CD4-positive, alpha-beta T cell treated with Interferon gamma for 1 hour (primary cell): Measurements from ENCODE around the gene BRDT.
"Not testable (repeated sequence)": the region's sequence is repeated elsewhere in the genome, so short reads cannot be mapped to it uniquely, and the experiment has no call there.

ENCODE experiments used
- DNase-seq: peaks from one replicate; pipeline ENCODE4 v3.0.0-alpha.2; 2020

The BRDT gene

GRCh38 chr1:91993256-91993655, 44.1 kb downstream of the BRDT start:
- DNase-seq: no peak

GRCh38 chr1:91997607-91998195, 48.5 kb downstream of the BRDT start:
- DNase-seq: no peak

- DNase-seq: no peak
These were observed 54.9 kb downstream of the BRDT start for GRCh38 chr1:92004129-92004528.

GRCh38 chr1:92013923-92014322, 64.7 kb downstream of the BRDT start:
- DNase-seq: no peak

GRCh38 chr1:92016720-92017316, 67.6 kb downstream of the BRDT start:
- no peak for DNase-seq

- DNase-seq: no peak
These were observed 68.5 kb downstream of the BRDT start for GRCh38 chr1:92017656-92018055.

- not testable (repeated sequence) for DNase-seq
These were observed 76.8 kb downstream of the BRDT start for GRCh38 chr1:92026042-92026441.

GRCh38 chr1:92026806-92027205, 77.6 kb downstream of the BRDT start:
- DNase-seq: no peak

- DNase-seq: no peak
These were observed 80.2 kb downstream of the BRDT start for GRCh38 chr1:92029241-92029922.

- DNase-seq: no peak
These were observed 81.5 kb downstream of the BRDT start for GRCh38 chr1:92030656-92031107.

- DNase-seq: no peak
These were observed 82.3 kb downstream of the BRDT start for GRCh38 chr1:92031281-92032110.

GRCh38 chr1:92037400-92037799, 88.2 kb downstream of the BRDT start:
- DNase-seq: no peak

- DNase-seq: no peak
These were observed 89.6 kb downstream of the BRDT start for GRCh38 chr1:92038695-92039346.

GRCh38 chr1:92040971-92041370, 91.8 kb downstream of the BRDT start:
- DNase-seq: no peak

GRCh38 chr1:92043621-92044020, 94.4 kb downstream of the BRDT start:
- DNase-seq: no peak

GRCh38 chr1:92045766-92046495, 96.7 kb downstream of the BRDT start:
- DNase-seq: no peak

- DNase-seq: no peak
These were observed 102.7 kb downstream of the BRDT start for GRCh38 chr1:92051948-92052347.
